ENCODE measurements around the gene GATAD2B. TPM values are rescaled to one million over a fixed set of nuclear protein-coding genes. Genes with fewer than 3 reads are reported as not detected.

GATAD2B gene
- total RNA-seq, 1 donor = 11.6 TPM

GRCh38 chr1:153774780-153775457 lies 147.9 kb downstream of the GATAD2B start, which contains the start of gene SLC27A3:
Gene SLC27A3 (plus strand): TSS chr1:153775407. CDS start chr1:153775498, 91 bp downstream.
- Histone ChIP-seq H2AFZ (ENCODE audit: low read length) (peak within 1 kb of the TSS; percentile 81), H3K9me3 (ENCODE audit: low read depth, low read length) (no peaks in the 10 kb centered on the region), H4K20me1 (ENCODE audit: insufficient read depth, low read length) (no peaks in the 10 kb centered on the region), H3K4me2 (ENCODE audit: insufficient read depth, low read length) (peak within 1 kb of the TSS; percentile 93), H3K36me3 (ENCODE audit: insufficient read depth, low read length) (peaks cover 25% of the 10 kb centered on the region), H3K79me2 (ENCODE audit: insufficient read depth, low read length) (no peaks in the 10 kb centered on the region), H3K4me1 (ENCODE audit: insufficient read depth, low read length) (peaks cover 23% of the 10 kb centered on the region), H3K4me3 (ENCODE audit: insufficient read depth, low read length) (peak within 1 kb of the TSS; percentile 77), H3K27ac (ENCODE audit: low read depth, low read length) (no peak within 1 kb of the TSS), H3K27me3 (ENCODE audit: insufficient read depth, low read length) (no peaks in the 10 kb centered on the region)
- DNase-seq (ENCODE audit: insufficient read length, low spot score, missing footprints) = peak; percentile 95
- TF ChIP-seq CTCF (IDR thresholded peaks at IDR 0.05; ENCODE audit: extremely low read depth, low read depth, low read length) = no peak

- no peaks in the 10 kb centered on the region for H4K20me1 ChIP-seq (ENCODE audit: insufficient read depth, low read length)
- H3K79me2 ChIP-seq (ENCODE audit: insufficient read depth, low read length) = no peaks in the 10 kb centered on the region
- no peaks in the 10 kb centered on the region for H3K9me3 ChIP-seq (ENCODE audit: low read depth, low read length)
- H3K4me1 ChIP-seq (ENCODE audit: insufficient read depth, low read length) = peaks cover 23% of the 10 kb centered on the region
- TF ChIP-seq CTCF (IDR thresholded peaks at IDR 0.05; ENCODE audit: extremely low read depth, low read depth, low read length) = no peak
- H2AFZ ChIP-seq (ENCODE audit: low read length) = no peak overlapping the region
- DNase-seq (ENCODE audit: insufficient read length, low spot score, missing footprints) = peak; percentile 48
- H3K4me3 ChIP-seq (ENCODE audit: insufficient read depth, low read length) = no peak overlapping the region
- H3K27ac ChIP-seq (ENCODE audit: low read depth, low read length) = no peak overlapping the region
- H3K27me3 ChIP-seq (ENCODE audit: insufficient read depth, low read length) = no peaks in the 10 kb centered on the region
- peaks cover 31% of the 10 kb centered on the region for H3K36me3 ChIP-seq (ENCODE audit: insufficient read depth, low read length)
- H3K4me2 ChIP-seq (ENCODE audit: insufficient read depth, low read length) = no peak overlapping the region
Observed at GRCh38 chr1:153774026-153774595, 148.7 kb downstream of the GATAD2B start.

- no peaks in the 10 kb centered on the region for H3K79me2 ChIP-seq (ENCODE audit: insufficient read depth, low read length)
- DNase-seq (ENCODE audit: insufficient read length, low spot score, missing footprints) = peak; percentile 68
- no peak overlapping the region for H3K4me3 ChIP-seq (ENCODE audit: insufficient read depth, low read length)
- TF ChIP-seq CTCF (IDR thresholded peaks at IDR 0.05; ENCODE audit: extremely low read depth, low read depth, low read length) = no peak
- no peaks in the 10 kb centered on the region for H4K20me1 ChIP-seq (ENCODE audit: insufficient read depth, low read length)
- H3K27ac ChIP-seq (ENCODE audit: low read depth, low read length) = no peak overlapping the region
- H3K27me3 ChIP-seq (ENCODE audit: insufficient read depth, low read length) = no peaks in the 10 kb centered on the region
- H3K4me2 ChIP-seq (ENCODE audit: insufficient read depth, low read length) = no peak overlapping the region
- H3K36me3 ChIP-seq (ENCODE audit: insufficient read depth, low read length) = peaks cover 39% of the 10 kb centered on the region
- H3K4me1 ChIP-seq (ENCODE audit: insufficient read depth, low read length) = peaks cover 23% of the 10 kb centered on the region
- H3K9me3 ChIP-seq (ENCODE audit: low read depth, low read length) = no peaks in the 10 kb centered on the region
- no peak overlapping the region for H2AFZ ChIP-seq (ENCODE audit: low read length)
Observed at GRCh38 chr1:153773096-153773921, 149.5 kb downstream of the GATAD2B start.
